Stimulated activated CD4-positive, alpha-beta T cell treated with anti-CD3 and anti-CD28 coated beads, TNF-alpha, amount 100 ng/mL, for 4 hours (primary cell): ENCODE measurements around the gene CD81.
A peak's percentile ranks its signal among the peaks of the same experiment; 100 is the strongest.

Experiments
- DNase-seq, 3 experiments: peaks; one replicate each; pipeline ENCODE4 v3.0.0-alpha.2; 2020; ENCODE audit warnings: low read depth in 3 of 3

CD81 gene

DNA sequence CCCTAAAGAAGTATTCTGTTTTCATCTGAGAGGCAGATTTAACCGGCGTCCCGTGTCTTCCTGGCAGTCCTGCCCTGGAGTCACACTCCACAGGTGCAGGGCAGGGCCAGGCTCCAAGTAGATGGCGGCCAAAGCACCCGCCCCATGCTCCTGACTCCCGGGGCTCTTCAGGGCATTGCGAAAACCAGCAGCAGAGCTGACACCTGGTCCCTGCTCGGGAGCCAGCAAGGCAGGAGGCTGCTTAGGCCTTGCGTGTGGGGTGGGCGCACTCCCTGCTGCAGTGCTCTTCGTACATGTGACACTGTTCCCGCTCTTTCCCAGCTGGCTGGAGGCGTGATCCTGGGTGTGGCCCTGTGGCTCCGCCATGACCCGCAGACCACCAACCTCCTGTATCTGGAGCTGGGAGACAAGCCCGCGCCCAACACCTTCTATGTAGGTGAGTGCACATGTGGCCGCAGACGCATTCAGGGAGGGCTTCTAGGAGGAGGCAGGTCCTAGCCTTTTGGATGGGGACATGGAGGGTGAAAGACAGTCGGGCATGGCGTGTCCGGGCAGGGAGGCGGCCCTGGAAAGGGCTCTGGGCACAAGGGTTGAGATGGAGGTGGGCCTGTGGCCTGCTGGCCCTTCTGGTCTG is 13.1 kb downstream of the CD81 start:
- no peak for DNase-seq

DNA sequence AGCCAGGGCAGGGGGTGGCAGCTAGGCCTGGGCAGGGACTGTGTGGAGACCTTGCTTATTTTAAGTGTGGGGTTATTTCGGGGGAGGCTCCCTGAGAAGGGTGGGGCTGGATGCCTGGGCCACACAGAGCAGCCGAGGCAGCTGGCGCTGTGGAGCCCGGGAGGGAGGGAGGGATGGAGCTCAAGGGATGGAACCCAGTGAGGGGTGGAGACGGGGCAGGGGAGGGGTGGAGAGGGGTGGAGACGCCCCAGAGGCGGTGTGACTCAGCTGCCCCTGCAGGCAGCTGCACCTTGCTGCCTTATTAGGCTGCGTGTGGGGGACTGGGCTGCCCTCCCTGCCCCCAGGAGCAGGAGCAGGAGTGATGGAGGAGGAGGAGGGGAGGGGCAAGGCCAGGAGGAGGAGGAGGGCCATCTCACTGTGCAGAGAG is 13.6 kb downstream of the CD81 start:
- DNase-seq, result no peak

DNA sequence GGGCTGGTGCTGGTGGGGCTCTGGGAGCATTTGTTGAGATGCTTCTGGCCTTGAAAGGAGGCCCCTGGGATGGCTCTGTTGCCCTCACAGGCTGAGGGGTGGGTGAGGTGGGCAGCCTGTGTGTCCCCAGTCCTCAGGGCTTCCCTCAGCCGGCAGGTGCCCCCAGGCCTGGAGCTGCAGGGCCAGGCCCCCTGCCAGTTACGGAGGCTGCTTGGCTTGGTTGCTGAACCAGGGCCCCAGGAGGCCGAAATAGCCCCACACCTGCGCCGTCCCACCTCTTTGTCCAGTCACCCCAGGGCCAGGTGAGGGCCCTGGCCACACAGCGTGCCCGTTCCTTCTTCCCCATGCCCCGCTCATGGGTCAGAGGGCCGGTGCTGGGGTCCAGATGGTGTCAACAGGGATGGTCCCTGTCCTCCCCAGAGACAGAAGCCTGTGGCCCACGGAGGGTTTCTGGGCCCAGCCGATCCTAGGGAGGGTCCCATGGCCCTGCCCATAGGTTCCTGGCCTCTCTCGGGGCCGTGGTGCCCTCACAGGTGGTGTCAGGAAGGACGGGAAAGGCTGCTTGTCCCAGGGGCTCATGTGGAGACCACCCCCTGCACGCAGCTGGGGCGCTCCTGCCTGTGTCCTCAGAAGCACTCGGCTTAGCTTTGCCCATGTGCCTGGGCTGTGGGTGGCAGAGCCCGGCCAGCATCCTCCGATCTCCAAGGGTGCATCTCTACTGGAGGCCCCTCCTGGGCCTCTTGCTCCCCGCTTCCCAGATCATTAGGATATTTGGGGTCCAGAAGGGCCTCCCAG is 14.3 kb downstream of the CD81 start:
- DNase-seq, result no peak

DNA sequence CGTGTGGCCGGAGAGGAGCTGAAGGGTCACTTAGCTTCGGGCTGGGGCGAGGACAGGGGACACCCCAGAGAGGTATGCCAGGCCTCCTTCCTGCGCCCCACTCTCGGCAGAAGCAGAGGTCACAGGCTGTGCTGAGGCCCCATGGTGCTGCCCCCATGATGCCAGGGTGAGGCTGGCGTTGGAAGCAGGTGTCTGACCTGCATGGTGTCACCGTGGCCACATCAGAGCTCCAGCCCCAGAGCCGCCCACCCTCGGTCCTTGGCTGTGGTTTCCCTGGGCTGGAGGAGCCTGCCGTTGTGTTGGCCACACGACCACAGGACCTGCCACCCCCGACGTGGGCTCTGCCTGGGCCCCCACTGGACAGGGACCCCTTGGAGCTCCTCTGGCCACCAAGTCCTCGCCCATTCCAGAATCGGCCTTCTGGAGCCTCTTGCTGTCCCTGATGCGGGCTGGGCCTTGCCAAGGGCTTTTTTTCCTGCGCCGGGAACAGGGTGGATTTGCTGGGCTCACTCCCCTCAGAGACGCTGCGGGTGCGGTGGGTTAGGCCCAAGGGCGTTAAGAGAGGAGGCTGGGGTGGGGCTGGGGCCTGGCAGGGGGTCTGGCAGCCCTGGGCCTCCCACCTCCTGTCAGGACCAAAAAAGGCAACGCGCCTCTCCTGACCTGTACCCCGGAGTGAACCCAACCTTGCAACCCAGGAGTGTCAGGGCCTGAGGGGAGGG is 15.3 kb downstream of the CD81 start:
- no peak for DNase-seq

DNA sequence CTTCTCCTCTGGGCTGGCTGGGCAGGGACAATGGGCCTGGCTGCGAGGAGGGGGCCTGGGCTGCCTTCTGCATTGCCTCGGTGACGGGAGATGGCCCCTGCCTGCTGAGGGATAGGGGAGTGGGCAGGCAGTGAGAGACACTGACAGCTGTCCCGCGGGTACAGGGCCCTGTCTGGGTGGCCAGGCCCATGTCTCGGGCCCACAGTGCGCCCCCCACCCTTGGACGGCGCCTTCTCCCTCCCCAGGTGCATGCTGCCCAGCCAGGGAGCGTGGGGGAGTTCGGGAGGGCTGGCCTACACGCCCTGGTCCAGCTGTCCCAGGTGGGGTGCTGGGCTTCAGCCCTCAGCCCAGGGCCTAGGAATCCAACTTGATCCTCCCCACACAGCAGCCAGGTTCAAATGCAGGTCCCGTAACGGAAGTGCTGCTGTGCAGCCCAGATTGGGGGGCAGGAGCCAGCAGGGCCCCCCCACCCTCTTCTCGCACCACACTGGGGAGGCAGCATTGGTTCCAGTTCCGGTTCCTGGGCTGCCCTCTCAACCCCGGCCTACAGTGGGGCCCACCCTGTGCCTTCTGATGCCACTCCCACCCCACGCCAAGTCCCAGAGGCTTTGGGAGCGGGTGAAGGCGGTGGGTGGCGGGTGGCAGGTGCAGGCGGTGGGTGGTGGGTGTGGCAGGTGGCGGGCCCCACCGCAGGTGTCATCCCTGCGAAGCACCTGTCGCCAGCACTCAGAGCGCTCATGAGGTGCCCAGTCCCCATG is 16.2 kb downstream of the CD81 start:
- DNase-seq, result no peak

DNA sequence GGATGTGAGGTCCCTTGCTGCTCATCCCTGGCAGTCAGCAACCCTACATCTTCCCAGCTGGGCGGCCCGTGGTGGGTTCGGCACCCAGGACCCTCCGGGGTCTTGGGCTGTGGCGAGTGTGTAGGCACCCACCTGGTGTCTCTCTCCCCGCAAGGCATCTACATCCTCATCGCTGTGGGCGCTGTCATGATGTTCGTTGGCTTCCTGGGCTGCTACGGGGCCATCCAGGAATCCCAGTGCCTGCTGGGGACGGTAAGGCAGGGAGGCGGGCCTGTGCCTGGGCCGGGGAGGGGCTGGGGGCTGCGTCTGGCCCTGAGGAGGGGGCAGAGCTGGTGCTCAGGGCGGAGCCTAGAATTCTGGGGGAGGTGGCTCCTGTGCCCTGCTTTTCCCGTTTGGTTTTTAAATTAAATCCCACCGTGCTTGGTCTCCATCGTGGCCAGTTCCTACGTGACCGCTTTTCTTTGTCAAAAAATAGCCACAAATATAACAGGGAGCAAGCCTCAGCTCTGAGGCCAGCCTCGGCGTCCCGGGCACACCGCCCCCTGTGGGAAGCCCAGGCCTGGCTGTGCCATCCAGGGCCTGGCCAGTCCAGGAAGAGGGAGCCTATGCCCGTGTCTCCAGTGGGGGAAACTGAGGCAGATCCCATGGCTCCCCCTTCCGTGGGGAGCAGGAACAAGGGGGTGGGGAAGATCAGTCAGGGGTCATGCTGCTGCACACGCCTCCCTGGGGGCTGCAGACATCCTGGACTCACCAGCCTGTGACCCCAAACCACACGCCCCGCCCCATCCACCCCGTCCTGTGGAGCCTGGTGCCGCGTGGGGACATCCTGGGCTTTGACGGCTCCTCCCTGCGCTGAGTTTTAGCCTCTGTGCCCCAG is 17.1 kb downstream of the CD81 start:
- DNase-seq, result no peak

DNA sequence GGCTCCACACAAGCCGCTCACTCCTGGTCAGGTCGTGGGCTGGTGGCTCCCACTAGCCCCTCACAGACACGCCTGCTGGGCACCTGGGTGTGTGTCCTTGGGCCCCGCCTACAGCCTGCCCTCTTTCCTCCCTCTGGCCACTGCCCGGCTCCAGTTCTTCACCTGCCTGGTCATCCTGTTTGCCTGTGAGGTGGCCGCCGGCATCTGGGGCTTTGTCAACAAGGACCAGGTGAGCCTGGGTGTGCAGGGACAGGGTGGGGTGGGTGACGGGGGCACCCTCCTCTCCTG is 17.7 kb downstream of the CD81 start:
- DNase-seq, result no peak

- no peak for DNase-seq
Observed at GRCh38 chr11:2395211-2395730, 18.2 kb downstream of the CD81 start.

- no peak for DNase-seq
Observed at GRCh38 chr11:2395856-2396255, 18.7 kb downstream of the CD81 start.

- no peak for DNase-seq
Observed at GRCh38 chr11:2396471-2396870, 19.4 kb downstream of the CD81 start.

- no peak for DNase-seq
Observed at GRCh38 chr11:2397005-2397404, 19.9 kb downstream of the CD81 start.

GRCh38 chr11:2398664-2399355 is 21.7 kb downstream of the CD81 start:
- no peak for DNase-seq

- DNase-seq, result no peak
Observed at GRCh38 chr11:2399488-2400068, 22.5 kb downstream of the CD81 start.

GRCh38 chr11:2400069-2400761 is 23.1 kb downstream of the CD81 start, which contains the start of gene TSSC4:
TSSC4 (plus strand) TSS chr11:2400750; CDS start chr11:2402634, 1,884 bp downstream.
- peak; percentile 92 to 99 (median 98) for DNase-seq

GRCh38 chr11:2400762-2401435 is 23.8 kb downstream of the CD81 start:
- DNase-seq, result no peak

DNA sequence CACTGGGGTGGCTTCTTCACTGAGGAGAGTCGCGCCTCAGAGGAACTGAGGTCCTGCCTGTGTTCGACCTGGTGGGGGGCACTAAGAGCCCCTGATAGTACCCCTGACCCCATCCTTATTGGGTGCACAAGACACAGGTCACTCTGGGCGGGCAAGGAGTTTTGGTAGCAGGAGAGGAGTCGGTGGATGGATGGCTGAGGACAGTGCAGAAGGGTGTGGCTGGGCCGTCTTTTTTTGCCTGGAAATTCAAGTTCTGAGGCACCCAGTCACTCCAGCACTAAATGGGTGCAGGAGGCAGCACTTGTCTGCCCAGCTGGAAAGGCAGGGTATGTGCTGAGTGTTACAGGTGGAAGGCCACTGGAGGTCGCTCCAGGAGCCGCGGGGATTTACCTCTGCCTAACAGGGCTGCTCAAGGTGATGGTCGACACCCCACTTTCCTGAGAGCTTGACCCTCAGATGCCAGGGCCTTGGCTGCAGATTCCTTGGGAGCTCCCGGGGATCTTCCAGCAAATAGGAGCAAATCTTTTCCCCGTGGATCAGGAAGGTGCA is 24.4 kb downstream of the CD81 start:
- DNase-seq, result no peak

DNA sequence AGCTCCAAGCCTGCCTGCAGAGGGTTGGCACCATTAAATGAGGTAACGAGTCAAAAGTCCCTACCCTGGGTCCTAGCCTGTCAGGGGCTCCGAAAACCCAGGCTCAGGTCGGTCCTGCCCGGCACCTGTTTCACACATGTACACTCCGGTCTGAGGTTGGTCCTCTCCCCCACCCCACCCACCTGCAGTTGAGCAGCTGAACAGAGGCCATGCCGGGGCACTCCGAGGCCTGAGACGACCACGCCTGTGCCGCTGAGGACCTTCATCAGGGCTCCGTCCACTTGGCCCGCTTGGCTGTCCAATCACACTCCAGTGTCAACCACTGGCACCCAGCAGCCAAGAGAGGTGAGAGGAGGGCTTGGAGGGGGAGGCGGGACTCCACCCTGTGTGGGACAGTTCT is 25.0 kb downstream of the CD81 start:
- DNase-seq, result no peak

- DNase-seq, result no peak
Observed at GRCh38 chr11:2402890-2403645, 26.0 kb downstream of the CD81 start.
